Stimulated activated CD8-positive, alpha-beta memory T cell treated with anti-CD3 and anti-CD28 coated beads, Interleukin-7, amount 100 ng/mL, for 48 hours (primary cell): ENCODE measurements around the gene ADA.
"Not testable (repeated sequence)": the region's sequence is repeated elsewhere in the genome, so short reads cannot be mapped to it uniquely, and the experiment has no call there.

ENCODE experiments used
- DNase-seq, 2 donors: peaks; one replicate each; pipeline ENCODE4 v3.0.0-alpha.2; 2020; ENCODE audit warnings: low read depth in 1 of 2; ENCODE audit errors: extremely low read depth in 1 of 2

Gene ADA

DNA sequence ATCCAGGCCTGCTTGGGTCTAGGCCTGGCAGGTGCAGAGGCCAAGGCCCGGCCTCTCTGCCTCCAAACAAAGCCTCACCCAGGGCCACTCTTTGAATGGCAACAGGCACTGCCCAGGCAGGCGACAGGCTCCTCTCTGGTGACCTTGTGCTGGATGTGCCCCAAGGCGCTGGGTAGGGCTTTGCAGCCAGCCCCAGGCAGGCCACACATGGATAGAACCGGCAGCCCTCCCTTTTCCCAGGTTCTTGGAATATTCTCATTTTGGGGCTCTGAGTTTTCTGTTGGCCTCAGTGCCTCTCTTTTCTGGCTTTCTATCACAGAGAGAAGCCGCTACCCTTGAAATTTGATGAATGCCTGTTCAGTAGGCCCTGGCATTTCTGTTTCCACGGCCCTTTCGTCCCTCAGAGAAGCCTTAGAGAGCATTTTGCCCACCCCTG is 50.2 kb downstream of the ADA start:
- no peak for DNase-seq

GRCh38 chr20:44600758-44601201 is 50.7 kb downstream of the ADA start:
- no peak for DNase-seq

DNA sequence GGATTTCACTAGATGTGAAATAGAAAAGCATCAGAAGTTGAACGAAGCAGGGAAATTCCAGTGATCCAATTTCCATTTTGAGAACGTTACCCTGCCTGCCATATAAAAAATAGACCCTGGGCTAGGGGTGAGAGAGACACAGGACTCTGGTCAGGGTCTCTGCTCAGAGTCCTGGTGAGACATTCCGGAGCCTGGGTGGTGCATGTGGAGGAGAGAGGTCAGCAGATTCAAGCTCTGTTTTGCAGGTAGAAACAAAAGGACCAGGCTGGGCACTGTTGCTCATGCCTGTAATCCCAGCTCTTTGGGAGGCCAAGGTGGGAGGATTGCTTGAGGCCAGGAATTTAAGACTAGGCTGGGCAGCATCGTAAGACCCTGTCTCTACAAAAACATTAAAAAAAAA is 51.2 kb downstream of the ADA start:
- no peak for DNase-seq

- no peak for DNase-seq
Measured at GRCh38 chr20:44599715-44600114, 51.8 kb downstream of the ADA start.

DNA sequence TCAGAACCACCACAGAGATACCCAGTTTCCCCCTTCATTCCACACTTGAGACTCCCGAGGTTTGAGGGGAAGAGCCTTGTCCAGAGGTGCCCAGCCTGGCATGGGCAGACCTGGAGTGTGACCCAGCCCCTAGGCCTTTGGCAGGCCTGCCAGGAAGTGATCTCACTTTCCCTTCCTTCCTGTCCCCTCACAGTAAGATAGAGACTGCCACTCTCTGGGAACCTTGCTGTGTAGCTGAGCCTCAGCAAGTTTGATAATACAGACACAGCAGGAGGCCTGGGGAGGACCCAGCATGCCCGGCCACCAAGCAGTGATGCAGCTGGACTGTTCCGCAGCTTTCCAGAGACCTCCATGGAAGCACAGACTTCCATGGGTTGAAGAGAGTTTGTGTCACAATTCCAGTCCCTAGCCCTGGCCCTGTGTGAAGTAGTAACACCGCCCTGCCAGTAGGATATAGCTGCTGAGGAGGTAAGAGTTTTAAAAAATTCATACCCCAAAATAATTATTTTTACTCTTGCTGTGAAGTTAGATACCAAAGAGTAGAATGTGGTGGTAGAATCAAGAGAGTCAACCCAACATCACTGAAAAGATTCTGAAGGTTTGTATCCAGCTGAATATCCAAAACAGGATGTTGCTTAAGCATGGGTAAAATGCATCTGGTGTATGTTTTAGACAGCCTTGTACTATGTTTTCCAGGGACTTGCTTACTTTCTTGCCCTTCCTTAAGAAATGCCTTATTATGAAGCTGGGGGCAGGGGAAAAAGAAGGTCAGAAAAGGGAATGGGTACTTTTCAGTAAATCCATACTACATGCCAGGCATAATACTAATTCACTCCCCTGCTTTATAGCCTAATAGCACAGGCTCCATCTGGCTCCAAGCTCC is 52.8 kb downstream of the ADA start:
- DNase-seq, result no peak

DNA sequence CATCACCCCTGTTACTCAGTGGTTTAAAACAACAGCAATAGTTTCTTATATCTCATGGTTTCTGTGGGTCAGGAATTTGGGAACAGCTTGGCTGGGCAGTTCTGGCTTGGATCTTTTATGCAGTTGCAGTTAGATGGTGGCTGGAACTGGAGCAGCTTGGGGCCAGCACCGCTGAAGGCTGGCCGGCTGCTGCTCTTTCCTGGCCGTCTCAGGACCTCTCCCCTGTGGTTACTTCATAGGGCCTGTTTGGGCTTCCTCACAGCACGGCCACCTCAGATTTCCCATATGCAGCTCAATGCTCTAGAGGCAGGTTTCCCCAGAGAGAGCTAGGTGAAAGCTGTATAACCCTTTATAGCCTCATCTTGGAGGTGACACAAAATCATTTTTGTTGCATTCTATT is 53.6 kb downstream of the ADA start:
- DNase-seq, result no peak

DNA sequence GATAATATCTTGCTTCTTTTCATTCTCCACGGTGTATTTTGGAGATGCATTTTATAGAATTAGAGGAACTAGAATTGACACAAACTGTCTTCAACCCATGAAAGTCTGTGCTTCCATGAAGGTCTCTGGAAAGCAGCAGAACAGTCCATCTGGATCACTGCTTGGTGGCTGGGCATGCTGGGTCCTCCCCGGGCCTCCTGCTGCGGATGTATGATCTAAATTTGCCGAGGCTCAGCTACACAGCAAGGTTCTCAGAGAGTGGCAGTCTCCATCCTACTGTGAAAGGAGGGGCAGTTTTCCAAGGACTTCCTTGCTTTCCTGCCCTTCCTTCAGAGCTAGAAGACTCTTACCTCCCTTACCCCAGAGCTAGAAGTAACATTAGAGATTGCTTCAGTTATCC is 54.0 kb downstream of the ADA start:
- no peak for DNase-seq

- no peak for DNase-seq
Measured at GRCh38 chr20:44596876-44597275, 54.6 kb downstream of the ADA start.

- DNase-seq, result no peak
Measured at GRCh38 chr20:44596010-44596409, 55.5 kb downstream of the ADA start.

- DNase-seq, result no peak
Measured at GRCh38 chr20:44594730-44595129, 56.8 kb downstream of the ADA start.

- no peak for DNase-seq
Measured at GRCh38 chr20:44593751-44594150, 57.7 kb downstream of the ADA start.

GRCh38 chr20:44592366-44592765 is 59.1 kb downstream of the ADA start:
- no peak for DNase-seq

DNA sequence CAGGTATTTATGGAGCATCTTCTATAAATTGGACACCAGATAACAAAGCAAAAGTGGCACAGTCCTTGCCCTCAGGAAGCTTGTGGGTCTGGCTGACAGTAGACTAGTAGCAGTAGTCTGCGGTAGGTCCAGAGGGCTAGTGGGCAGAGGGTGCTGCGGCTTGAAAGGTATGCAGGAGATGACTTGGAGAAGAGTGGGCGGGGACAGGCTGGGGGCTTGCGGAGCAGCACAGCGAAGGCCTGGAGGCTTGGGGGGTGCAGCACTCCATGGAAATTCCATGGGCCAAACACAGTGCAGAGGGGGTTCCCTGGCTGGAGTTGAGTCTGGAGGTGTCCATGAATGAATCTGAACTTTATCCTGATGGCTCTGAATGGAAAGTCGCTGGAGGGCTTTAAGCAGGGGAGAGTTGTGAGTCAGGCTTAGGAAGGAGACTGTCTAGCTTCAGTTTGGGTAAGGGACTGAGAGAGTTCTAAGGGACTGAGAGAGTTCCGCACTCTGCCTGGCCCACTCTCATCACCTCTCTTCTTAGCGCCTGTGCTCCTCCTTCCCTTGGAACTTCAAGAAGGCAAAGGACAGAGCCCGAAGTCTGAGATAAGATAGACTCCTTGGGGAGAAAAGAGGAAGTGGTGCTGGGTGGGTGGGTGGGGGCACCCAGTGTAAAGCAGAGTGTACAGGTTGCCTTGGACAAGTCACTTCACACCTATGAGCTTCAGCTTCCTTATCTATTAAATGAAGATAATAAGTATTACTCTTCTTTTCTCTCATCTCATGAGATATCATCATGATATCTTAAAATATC is 60.3 kb downstream of the ADA start:
- no peak for DNase-seq

DNA sequence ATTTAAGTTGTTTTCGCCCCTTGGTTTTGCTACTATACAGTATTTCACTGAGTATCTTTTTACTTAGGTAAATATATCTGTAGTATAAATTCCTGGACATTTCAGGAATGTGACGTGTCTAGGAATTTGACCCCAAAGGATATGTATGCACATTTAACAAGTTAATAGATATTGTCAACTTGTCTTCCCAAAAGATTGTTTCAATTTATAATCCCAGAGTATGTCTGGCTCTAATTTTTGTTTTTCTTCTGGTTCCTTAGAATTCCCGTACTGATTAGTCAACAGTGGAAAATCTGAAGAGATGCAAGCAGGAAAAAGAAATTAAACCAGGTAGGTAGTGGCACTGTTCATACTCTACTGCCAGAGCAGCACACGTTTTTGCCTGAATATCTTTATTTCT is 62.0 kb downstream of the ADA start:
- DNase-seq, result no peak

DNA sequence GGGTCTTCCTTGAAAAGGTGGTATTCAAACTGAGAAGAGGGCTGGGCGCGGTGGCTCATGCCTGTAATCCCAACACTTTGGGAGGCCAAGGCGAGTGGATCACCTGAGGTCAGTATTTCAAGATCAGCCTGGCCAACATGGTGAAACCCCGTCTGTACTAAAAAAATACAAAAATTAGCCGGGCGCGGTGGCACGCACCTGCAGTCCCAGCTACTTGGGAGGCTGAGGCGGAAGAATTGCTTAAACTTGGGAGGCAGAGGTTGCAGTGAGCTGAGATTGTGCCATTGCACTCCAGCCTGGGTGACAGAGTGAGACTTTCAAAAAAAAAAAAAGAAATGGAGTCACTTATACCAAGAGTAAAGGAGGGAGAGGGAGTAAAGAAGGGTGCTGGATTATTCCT is 63.2 kb downstream of the ADA start:
- not testable (repeated sequence) for DNase-seq

DNA sequence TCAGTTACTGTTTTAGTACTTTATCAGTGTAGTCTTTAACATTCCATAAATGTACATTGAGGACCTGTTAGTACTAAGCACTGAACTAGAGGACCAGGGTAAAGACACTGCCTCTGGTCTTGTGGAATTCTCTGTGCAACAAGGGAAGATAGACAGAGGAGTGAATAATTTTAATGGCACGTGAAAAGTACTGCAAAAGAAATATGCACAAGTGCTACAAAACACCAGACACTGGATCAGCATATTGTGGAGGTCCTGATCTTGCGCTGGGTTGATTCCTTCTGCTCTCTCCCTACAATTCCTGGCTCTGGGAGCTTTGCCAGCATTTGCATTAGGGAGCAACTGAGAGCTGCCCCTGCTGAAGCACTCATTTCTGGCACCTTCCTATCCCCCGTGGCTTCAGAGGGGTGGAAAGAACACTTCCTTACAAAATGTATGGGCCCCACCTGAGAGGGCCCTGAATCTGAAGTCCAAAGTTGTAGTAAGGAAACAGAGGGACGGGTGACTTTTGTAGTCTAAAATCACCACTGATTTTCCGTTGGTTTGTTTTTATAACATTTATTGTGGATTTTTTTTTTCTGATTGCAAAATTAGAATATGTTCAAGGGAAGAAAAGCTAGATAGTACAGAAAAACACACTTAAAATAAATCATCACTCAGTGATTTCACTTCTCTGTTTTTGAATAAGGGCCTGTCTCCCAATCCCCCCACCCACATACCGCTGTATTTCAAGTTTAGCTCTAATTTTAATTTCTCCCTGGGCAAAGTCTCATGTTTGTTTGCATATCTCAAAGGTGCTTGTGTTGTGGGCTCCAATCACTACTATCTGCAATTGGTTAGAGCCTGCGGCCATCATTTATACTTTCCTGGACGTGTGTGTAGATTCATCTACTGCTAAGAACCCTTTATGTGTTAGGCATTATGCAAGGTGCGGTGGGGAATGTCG is 64.2 kb downstream of the ADA start:
- no peak for DNase-seq

GRCh38 chr20:44586289-44586911 is 65.1 kb downstream of the ADA start:
- DNase-seq, result no peak

DNA sequence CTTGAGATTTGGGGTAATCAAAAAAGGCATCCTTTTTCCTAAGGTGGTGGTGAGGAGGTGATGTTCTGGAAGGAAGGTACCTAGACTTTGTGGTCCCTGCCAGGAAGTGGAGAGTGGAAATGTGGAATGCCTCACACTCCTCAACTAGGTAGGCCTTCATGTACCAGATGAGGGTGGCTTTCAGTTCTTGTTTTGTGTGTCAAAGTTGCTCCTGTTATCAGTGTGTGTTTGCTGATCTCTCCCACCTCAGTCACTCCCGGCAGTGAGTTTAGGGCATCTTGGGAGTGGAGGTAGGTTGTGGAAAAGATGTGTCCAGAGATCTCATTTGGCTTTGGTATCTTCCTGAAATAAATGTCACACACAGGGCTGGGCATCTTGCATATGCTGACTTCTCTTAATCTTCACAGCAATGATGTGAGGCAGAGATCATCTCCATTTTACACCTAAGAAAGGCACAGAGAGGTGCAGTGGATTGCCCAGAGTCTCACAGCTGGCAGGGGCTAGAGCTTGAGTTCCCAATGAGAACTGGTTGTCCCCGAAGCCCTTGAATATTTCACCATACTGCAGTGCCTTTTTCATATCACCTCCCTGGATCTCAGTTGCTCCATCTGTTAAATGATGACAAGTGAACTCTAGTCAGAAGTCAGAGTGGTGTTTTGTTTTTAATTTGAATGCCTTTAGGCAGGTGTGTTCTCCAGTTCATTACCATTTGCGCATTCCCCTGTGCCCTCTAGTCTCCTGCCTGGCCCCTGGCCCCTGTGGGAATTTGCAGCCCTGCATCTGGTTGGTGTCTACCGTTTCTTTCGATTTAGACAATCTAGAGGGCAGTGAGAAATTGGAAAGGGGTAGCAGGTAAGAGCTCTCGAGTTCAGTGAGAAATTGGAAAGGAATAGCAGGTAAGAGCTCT is 66.2 kb downstream of the ADA start:
- DNase-seq, result no peak

DNA sequence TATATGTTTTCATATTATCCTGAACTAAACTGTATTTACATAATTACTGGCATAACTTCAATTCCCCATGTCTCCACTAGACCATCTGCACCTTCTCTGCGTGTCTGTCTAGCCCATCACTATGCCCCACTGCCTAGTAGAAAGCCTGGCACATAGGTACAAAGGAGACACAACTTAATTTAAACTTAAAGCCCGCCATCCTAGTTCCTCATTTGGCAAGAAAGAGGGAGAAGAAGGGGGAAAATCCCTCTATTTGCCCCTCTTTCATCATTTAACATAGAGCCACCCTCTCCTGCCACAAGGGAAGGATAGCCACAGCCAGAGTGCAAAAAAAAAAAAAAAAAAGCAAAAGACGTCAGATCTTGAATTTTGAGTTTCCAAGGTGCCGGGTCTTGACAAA is 67.3 kb downstream of the ADA start:
- no peak for DNase-seq
